ENCODE results near the gene RXRB. TPM values are rescaled to one million over a fixed set of nuclear protein-coding genes. Genes with fewer than 3 reads are reported as not detected.

The RXRB gene
- total and polyA plus RNA-seq, 2 donors (not counting 3 experiments of a cell fraction or from before 2014, with no cell fraction given) = 43.4 to 44.4 TPM

- TF ChIP-seq CTCF (IDR thresholded peaks at IDR 0.05; ENCODE audit: extremely low read depth in 1 of 2, insufficient read depth in 1 of 2, low read depth in 1 of 2, low read length in 2 of 2) (peak; percentile 26 to 34), EZH2 (IDR thresholded peaks at IDR 0.05; ENCODE audit: borderline replicate concordance, low read depth, low read length, severe bottlenecking) (no peak)
- Histone ChIP-seq H3K27me3 (ENCODE audit: control insufficient read depth in 2 of 2, insufficient read depth in 2 of 2, low read length in 2 of 2) (no peaks in the 10 kb centered on the region), H4K20me1 (replicated peaks; ENCODE audit: control insufficient read depth, extremely low read depth, insufficient read depth, low read length) (no peaks in the 10 kb centered on the region), H2AFZ (ENCODE audit: low read depth, low read length) (no peak overlapping the region), H3K4me1 (ENCODE audit: control insufficient read depth, extremely low read depth, insufficient read depth, low read length) (no peaks in the 10 kb centered on the region), H3K4me2 (ENCODE audit: insufficient read depth, low read length) (no peak overlapping the region), H3K9me1 (replicated peaks; ENCODE audit: control insufficient read depth, extremely low read depth, insufficient read depth, low read length) (no peaks in the 10 kb centered on the region), H3K27ac (ENCODE audit: insufficient read depth, low read depth, low read length) (no peak overlapping the region), H3K79me2 (ENCODE audit: control insufficient read depth, insufficient read depth, low read length) (no peaks in the 10 kb centered on the region), H3K36me3 (ENCODE audit: control insufficient read depth in 2 of 2, extremely low read depth in 1 of 2, insufficient read depth in 2 of 2, low read length in 2 of 2) (no peaks in the 10 kb centered on the region), H3K9ac (replicated peaks; ENCODE audit: extremely low read depth, insufficient read depth, low read length) (no peak overlapping the region), H3K9me3 (replicated peaks; ENCODE audit: control insufficient read depth, insufficient read depth, low read length) (no peaks in the 10 kb centered on the region), H3K4me3 (replicated peaks in 1 of 3; ENCODE audit: insufficient read depth in 1 of 3, low read depth in 1 of 3, low read length in 3 of 3) (no peak overlapping the region)
- no TSS peak for BruUV-seq (replicated peaks)
- dilution Hi-C loops (cut with MboI; ENCODE audit: extremely low pct_ligation_motif_present, low sequenced_read_pairs) (no loop called here), intact Hi-C loops (cut with micrococcal nuclease) (no loop called here)
- ChIA-PET CTCF (interaction anchor here (0.6 to 3.0 kb wide), 19 partner anchors 11 to 239 kb away, joined by 3 to 19 read pairs (median 4); partner anchors contain the start of gene HLA-DPA1), POLR2A (no interaction called here)
- no peak for FAIRE-seq
- no peak for DNase-seq (ENCODE audit: low read depth, low spot score)
Observed at GRCh38 chr6:33172688-33173534, 27.6 kb downstream of the RXRB start.
